ENCODE measurements around the gene PREB.

Gene PREB

GRCh38 chr2:27152102-27152795, 17.8 kb upstream of the PREB start:
- DNase-seq, result no peak

- no peak for DNase-seq
Measured at GRCh38 chr2:27150639-27151230, 16.3 kb upstream of the PREB start.

- no peak for DNase-seq
Measured at GRCh38 chr2:27149570-27150405, 15.4 kb upstream of the PREB start.

- no peak for DNase-seq
Measured at GRCh38 chr2:27148801-27149439, 14.5 kb upstream of the PREB start, which contains the start of gene TCF23. TSS of gene TCF23 (plus strand) at chr2:27149004. CDS start at chr2:27149134, 130 bp downstream.

- no peak for DNase-seq
Measured at GRCh38 chr2:27147935-27148334, 13.5 kb upstream of the PREB start.

- DNase-seq, result no peak
Measured at GRCh38 chr2:27145682-27146081, 11.2 kb upstream of the PREB start.

- no peak for DNase-seq
Measured at GRCh38 chr2:27143285-27143684, 8.8 kb upstream of the PREB start.

- DNase-seq, result no peak
Measured at GRCh38 chr2:27139310-27139709, 4.9 kb upstream of the PREB start, which contains the start of gene PRR30. TSS of gene PRR30 (minus strand) at chr2:27139410. CDS start at chr2:27138329, 1,081 bp downstream.

GRCh38 chr2:27138111-27138510, 3.7 kb upstream of the PREB start:
- no peak for DNase-seq

GRCh38 chr2:27137322-27137935, 3.0 kb upstream of the PREB start:
- DNase-seq, result no peak

GRCh38 chr2:27136751-27137150, 2.3 kb upstream of the PREB start:
- no peak for DNase-seq

GRCh38 chr2:27135478-27135955, 1.1 kb upstream of the PREB start:
- DNase-seq, result no peak

- DNase-seq, result no peak
Measured at GRCh38 chr2:27134781-27135477, 493 bp upstream of the PREB start.

- DNase-seq, result no peak
Measured at GRCh38 chr2:27133195-27133875, 1.1 kb downstream of the PREB start.

- DNase-seq, result no peak
Measured at GRCh38 chr2:27131429-27131828, 3.0 kb downstream of the PREB start.

GRCh38 chr2:27130396-27130795, 4.0 kb downstream of the PREB start:
- no peak for DNase-seq

- no peak for DNase-seq
Measured at GRCh38 chr2:27128668-27129571, 5.5 kb downstream of the PREB start.

- DNase-seq, result no peak
Measured at GRCh38 chr2:27127883-27128667, 6.4 kb downstream of the PREB start.

GRCh38 chr2:27126252-27126710, 8.2 kb downstream of the PREB start:
- no peak for DNase-seq
